GM19193 (cell line): ENCODE data around the gene AFAP1L1.

ENCODE experiments used
- POLR2A ChIP-seq: IDR thresholded peaks from 4 replicates; pipeline ENCODE4 v1.6.1; 2011; ENCODE audit not compliant: insufficient read depth, insufficient read length; ENCODE audit errors: extremely low read depth

AFAP1L1 gene

DNA sequence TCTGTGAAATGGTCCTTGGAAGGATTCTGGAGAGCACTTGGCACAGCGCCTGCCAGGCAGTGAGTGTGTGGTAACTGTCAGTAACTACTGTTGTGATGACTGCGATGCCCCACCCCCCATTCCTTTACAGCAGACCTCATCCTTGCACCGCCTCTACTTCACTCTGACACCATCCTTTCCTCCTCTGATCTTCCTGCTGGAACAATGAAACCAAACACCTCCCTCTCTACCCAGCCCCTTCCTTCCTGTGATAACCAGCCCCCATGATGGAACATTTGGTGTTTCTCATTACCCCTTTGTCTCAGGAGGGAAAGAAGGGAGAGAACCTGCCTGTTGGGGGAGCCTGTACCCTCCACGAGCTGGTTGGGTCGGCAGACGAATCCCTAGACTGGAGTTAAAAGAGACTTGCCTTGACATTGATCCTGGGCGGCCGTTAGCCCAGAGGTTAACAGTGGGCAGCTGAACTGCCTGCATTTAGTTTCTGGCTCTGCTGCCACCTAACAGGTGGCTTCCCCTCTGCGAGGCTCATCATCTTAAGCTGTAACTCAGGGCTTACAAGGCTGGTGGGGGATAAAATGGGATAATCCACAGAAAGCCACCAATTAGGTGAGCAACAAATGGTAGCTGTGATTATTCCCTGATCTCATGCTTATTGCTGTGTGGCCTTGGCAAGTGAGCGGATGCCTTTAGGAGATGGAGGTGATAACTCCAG lies 39.4 kb downstream of the AFAP1L1 start:
- TF ChIP-seq POLR2A = no peak

DNA sequence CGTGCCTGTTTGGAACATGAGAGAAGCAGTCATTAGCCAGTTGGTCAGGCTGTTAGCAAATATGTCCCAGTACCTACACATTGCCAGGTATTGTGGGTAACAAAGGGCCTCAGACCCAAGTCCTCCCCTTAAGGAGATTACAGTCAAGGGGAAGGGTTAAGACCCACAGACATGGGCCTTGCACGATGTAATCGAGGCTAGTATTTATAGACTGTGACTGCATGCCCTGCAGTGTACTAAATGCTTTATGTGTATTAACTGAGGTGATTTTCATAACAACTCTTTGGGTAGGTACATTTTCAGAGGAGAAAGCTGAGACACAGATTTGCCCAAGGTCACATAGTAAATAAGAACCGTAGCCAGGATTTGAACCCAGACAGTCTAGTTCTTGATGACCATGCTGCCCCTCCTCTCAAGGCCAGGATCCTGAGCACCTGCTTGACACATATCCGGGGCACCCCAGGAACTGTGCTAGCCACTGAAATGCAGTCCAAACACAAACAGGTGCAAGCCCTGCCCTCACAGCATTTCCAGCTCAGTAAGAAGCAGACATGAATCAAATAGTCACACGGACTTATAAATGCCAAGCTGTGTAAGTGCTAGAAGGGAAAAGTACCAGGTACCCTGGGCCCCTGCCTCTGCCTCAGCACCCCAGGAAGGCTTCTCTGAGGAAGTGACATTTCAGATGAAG lies 41.6 kb downstream of the AFAP1L1 start:
- TF ChIP-seq POLR2A = no peak

DNA sequence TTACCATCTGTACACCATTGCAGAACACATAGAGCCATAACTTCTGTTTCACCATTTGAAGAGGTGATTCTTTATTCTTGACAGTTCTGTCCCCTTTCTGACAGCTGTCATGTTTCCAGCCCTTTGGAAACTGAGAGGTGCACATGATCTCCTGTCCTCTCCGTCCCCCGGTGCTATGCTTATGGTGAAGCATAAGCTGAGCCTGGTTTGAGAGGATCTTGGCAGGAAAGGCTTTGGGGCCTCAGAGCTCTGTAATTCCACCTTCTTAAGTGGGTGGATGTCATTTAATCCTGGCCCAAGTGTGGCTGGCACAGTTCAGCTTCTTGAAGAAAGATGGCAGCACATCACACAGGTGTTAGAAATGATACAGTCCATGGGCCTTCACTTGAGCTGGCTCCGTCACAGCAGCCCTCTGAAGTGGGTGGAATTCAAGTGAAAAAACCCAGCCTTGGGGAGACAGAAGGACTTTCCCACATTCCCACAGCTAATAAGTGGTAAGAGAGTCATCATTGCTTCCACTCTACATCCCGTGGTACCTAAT lies 43.0 kb downstream of the AFAP1L1 start:
- no peak for TF ChIP-seq POLR2A

GRCh38 chr5:149315753-149316152 lies 44.1 kb downstream of the AFAP1L1 start:
- TF ChIP-seq POLR2A = no peak

DNA sequence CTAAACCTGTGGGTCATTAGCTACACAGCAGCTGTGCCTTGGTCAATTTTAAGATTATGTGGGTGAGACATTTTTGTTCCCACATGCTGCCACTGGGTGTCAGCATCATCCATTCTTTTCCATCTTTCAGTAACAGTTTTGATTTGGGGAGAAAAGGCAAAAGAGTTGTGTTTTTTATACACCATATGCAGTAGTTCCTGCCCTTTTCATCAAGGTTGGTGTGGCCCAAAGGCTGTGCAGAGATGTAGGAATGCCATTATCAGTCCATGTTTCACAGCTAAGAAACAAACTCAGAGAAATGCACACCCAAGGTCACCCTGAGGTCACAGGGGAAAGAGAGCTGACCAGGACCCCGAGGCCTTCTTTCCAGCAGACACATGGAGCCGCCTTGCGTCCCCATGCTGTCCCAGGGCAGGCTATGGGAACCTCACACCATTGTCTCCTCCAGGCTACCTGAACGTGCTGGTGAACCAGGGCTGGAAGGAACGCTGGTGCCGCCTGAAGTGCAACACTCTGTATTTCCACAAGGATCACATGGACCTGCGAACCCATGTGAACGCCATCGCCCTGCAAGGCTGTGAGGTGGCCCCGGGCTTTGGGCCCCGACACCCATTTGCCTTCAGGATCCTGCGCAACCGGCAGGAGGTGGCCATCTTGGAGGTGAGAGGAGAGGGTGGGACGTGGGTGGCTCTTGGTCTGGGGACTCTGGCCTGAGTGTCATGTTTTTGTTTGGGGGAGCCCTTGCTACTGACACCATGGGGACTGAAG lies 45.8 kb downstream of the AFAP1L1 start:
- no peak for TF ChIP-seq POLR2A

DNA sequence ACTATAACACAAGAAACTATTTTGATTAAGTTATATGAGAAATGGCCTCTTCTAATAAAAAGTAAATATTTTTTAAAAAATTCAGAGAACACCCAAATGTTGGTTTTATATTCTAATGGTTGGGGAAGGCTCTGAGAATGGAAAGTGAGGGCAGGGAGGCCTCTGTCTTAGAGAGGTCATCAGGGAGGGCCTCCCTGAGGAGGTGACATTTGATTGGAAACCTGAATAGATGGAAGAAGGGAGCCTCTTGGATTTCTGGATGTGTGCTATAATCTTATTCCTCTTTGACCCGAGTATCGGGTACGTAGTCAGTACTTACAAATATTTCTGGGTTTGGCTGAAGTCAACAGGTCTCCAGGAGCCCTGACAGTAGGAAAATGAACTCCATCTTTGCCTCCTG lies 47.5 kb downstream of the AFAP1L1 start:
- no peak for TF ChIP-seq POLR2A

- no peak for TF ChIP-seq POLR2A
These were observed 49.2 kb downstream of the AFAP1L1 start for GRCh38 chr5:149320791-149321330.

GRCh38 chr5:149322518-149322917 lies 50.9 kb downstream of the AFAP1L1 start:
- no peak for TF ChIP-seq POLR2A

- no peak for TF ChIP-seq POLR2A
These were observed 51.6 kb downstream of the AFAP1L1 start for GRCh38 chr5:149323210-149323609.

GRCh38 chr5:149323621-149324205 lies 52.1 kb downstream of the AFAP1L1 start:
- no peak for TF ChIP-seq POLR2A

DNA sequence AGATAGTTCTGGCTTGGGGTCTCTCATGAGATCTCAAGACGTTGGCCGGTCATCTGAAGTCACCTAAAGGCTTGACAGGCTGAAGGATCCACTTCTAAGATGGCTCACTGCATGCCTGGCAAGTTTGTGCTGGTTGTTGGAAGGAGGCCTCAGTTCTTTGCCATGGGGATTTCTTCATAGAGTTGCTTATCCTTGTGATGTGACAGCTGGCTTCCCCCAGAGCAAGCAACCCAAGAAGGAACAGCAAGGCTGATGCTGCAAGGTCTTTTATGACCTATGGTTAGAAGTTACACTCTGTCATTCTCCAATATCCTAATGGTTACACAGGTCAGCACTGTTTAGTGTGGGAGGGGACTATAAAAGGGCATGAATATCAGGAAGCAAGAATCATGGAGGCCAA lies 53.0 kb downstream of the AFAP1L1 start:
- no peak for TF ChIP-seq POLR2A

GRCh38 chr5:149325166-149325735 lies 53.6 kb downstream of the AFAP1L1 start:
- no peak for TF ChIP-seq POLR2A

GRCh38 chr5:149325894-149326293 lies 54.2 kb downstream of the AFAP1L1 start:
- TF ChIP-seq POLR2A = no peak

DNA sequence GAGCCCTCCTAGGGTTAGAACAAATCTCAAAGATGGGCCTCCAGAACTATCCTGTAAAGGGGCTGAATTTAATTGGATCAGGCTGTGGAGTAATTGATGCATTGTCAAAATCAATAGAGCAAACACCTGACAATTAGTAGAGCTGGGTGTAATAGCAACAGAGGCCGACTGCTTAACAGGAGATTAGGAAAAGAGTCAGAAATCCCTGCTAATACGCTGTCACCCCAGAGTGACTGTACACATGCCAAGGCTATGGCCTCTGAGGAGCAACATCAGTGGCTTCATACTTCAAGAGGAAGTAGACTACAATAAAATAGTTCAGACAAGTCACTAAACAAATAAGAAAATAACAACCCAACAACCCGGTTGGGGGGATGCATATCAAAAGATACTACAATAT lies 55.0 kb downstream of the AFAP1L1 start:
- no peak for TF ChIP-seq POLR2A

GRCh38 chr5:149328177-149328576 lies 56.5 kb downstream of the AFAP1L1 start:
- no peak for TF ChIP-seq POLR2A

DNA sequence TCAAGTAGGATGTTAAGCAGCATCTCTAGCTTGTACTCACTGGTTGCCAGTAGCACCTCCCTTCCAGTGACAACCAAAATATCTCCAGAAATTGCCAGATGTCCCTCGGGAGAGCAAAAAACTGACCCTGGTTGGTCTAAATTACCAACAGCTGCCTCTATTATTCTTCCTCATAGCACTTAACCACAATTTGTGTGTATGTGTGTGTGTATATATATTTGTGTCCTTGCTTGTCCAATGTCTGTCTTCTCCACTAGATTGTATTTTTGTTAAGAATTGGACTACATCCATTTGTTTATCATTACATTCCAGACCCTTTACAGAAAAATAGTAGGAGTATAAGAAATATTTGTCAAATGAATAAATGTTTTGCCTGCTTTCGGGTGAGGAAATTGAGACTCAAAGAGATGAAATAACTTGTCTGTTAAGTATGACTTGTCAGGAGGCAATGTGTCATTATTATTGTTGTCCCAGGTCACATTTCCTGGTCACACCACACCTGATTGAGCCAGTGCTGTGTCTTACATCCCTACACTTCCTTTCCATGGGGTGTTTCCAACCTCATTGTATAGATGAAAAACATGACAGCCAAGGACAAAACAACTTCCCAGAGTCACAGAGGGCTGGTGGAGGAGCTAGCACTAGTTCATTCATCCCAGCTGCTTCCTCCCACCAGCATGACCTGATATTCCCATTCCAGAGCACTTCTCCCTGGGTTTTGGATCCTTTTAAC lies 62.2 kb downstream of the AFAP1L1 start:
- TF ChIP-seq POLR2A = no peak
